ENCODE results near the gene SENP7. TPM values are rescaled to one million over a fixed set of nuclear protein-coding genes. Genes with fewer than 3 reads are reported as not detected.

Gene SENP7
- total RNA-seq, 4 donors from 2014 or later: 5.3 to 16.8 (median 5.9) TPM

- ATAC-seq: no peak
- intact Hi-C loops (cut with DNase I; ENCODE audit: low total_unique reads) (no loop called here), in situ Hi-C loops (cut with MboI; ENCODE audit: low sequenced_read_pairs in 4 of 4) (no loop called here)
- Histone ChIP-seq H3K4me1 (no peaks in the 10 kb centered on the region), H3K4me3 (no peak overlapping the region), H3K27me3 (no peaks in the 10 kb centered on the region), H3K36me3 (no peaks in the 10 kb centered on the region), H3K9me3 (no peaks in the 10 kb centered on the region), H3K27ac (no peak overlapping the region)
- no peak for DNase-seq
- TF ChIP-seq, protein P1, sequence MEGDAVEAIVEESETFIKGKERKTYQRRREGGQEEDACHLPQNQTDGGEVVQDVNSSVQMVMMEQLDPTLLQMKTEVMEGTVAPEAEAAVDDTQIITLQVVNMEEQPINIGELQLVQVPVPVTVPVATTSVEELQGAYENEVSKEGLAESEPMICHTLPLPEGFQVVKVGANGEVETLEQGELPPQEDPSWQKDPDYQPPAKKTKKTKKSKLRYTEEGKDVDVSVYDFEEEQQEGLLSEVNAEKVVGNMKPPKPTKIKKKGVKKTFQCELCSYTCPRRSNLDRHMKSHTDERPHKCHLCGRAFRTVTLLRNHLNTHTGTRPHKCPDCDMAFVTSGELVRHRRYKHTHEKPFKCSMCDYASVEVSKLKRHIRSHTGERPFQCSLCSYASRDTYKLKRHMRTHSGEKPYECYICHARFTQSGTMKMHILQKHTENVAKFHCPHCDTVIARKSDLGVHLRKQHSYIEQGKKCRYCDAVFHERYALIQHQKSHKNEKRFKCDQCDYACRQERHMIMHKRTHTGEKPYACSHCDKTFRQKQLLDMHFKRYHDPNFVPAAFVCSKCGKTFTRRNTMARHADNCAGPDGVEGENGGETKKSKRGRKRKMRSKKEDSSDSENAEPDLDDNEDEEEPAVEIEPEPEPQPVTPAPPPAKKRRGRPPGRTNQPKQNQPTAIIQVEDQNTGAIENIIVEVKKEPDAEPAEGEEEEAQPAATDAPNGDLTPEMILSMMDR (IDR thresholded peaks at IDR 0.05 in 4 of 5, conservative IDR thresholded peaks at IDR 0.05 in 1 of 5): no peak
- TF ChIP-seq POLR2A (IDR thresholded peaks at IDR 0.05): no peak
Observed at GRCh38 chr3:101527441-101527840, 14.4 kb upstream of the SENP7 start.

DNA sequence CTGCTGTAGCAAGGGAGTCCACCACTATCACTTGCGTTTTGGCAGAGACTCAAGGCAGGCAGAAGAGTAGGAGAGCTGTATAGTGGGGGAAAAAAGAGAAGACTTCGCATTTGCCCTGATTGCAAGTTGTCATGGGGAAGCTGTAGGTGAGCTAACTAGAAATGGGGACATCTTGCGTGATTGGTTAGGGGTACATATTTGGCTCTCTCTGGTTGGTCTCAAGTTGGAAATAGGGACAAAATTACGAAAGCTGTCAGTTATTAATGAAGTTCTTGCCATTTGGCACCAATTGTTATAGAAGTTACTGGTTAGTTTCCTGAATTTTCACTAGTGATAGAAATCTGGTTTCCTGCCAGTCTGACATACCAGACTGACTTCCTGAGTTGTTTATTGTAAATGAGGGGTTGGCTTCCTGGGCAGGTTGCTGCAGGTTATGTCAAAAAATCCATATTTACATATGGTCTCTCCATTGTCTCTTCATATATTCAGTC is 8.2 kb upstream of the SENP7 start:
- in situ Hi-C loops (cut with MboI; ENCODE audit: low sequenced_read_pairs in 4 of 4): no loop called here

DNA sequence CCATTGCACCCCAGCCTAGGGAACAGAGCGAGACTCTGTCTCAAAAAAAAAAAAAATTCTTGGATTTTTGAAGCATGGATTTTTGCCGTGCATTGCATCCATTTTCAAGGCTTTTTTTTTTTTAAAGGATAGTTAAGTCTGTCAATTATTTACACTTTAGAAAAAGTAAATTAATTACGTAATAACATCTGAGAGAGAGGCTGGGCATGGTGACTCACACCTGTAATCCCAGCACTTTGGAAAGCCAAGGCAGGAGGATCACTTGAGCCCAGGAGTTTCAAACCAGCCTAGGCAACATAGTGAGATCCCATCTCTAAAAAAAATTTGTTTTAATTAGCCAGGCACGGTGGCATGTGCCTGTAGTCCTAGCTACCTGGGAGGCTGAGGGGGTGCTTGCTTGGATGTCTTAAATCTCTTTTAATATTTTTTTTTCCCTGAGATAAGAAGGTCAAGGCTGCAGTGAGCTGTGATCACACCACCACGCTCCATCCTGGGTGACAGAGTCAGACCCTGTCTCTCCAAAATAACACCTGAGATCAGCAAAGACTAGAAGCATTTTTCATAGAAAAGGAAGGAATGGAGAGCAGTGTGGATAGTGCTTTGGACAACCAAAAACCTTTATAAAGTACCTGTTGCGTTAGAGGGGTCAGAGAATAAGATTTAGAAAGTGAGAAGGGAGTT is 6.8 kb upstream of the SENP7 start:
- TF ChIP-seq, protein P1 (IDR thresholded peaks at IDR 0.05 in 4 of 5, conservative IDR thresholded peaks at IDR 0.05 in 1 of 5): no peak
- TF ChIP-seq POLR2A (IDR thresholded peaks at IDR 0.05): no peak
- peaks cover 0 to 11% (median 3%) of the 10 kb centered on the region in 3 donors for H3K27me3 ChIP-seq
- no peaks in the 10 kb centered on the region for H3K4me1 ChIP-seq
- H3K36me3 ChIP-seq: no peaks in the 10 kb centered on the region
- H3K27ac ChIP-seq: no peak overlapping the region
- no peaks in the 10 kb centered on the region for H3K9me3 ChIP-seq
- DNase-seq (no peak), ATAC-seq (no peak)
- no peak overlapping the region for H3K4me3 ChIP-seq
- intact Hi-C loops (cut with DNase I; ENCODE audit: low total_unique reads) (loop anchor here (10.0 kb wide), 1 partner anchor 145 kb away; no protein-coding TSS in a partner anchor), in situ Hi-C loops (cut with MboI; ENCODE audit: low sequenced_read_pairs in 4 of 4) (loop anchor here in 2 of 4 donors (10.0 kb wide), 1 partner anchor 55 kb away; the partner anchor contains the start of gene PCNP (in 2 of the 2))

More for the DNA sequence above, 8.2 kb upstream of the SENP7 start:
- H3K27ac ChIP-seq: no peak overlapping the region
- intact Hi-C loops (cut with DNase I; ENCODE audit: low total_unique reads): no loop called here
- DNase-seq: no peak
- no peaks in the 10 kb centered on the region for H3K9me3 ChIP-seq
- TF ChIP-seq POLR2A (IDR thresholded peaks at IDR 0.05): no peak
- TF ChIP-seq, protein P1 (IDR thresholded peaks at IDR 0.05 in 4 of 5, conservative IDR thresholded peaks at IDR 0.05 in 1 of 5): no peak
- no peak overlapping the region for H3K4me3 ChIP-seq
- no peak for ATAC-seq
- H3K27me3 ChIP-seq: peaks cover 0 to 5% (median 3%) of the 10 kb centered on the region in 3 donors
- no peaks in the 10 kb centered on the region for H3K4me1 ChIP-seq
- H3K36me3 ChIP-seq: no peaks in the 10 kb centered on the region

DNA sequence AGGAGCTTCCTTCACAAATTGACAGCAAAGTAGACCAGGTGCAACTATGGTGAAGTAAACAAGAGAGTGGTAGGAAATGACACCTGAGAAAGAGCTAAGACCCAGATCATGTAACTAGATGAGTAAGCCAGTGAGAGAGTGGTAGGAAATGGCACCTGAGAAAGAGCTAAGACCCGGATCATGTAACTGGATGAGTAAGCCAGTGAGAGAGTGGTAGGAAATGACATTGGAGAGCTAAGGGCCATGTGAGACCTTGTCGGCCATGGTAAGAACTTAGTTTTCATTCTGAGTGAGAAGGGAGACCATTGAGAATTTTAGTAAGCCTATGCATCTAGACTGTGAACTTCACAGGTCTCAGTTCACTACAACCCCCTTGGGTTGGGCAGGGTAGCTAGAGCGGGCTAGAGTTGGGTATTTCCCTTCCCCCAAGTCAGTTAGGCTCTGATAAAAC is 5.4 kb upstream of the SENP7 start:
- H3K9me3 ChIP-seq: no peaks in the 10 kb centered on the region
- no peak for TF ChIP-seq POLR2A (IDR thresholded peaks at IDR 0.05)
- TF ChIP-seq, protein P1 (IDR thresholded peaks at IDR 0.05 in 4 of 5, conservative IDR thresholded peaks at IDR 0.05 in 1 of 5): no peak
- no peaks in the 10 kb centered on the region for H3K36me3 ChIP-seq
- no peak overlapping the region for H3K4me3 ChIP-seq
- in situ Hi-C loops (cut with MboI; ENCODE audit: low sequenced_read_pairs in 4 of 4): loop anchor here in 2 of 4 donors (10.0 kb wide), 1 partner anchor 56 kb away; the partner anchor contains the start of gene PCNP (in 2 of the 2)
- no peak overlapping the region for H3K27ac ChIP-seq
- DNase-seq (no peak), ATAC-seq (peak in 1 of 2 donors; percentile 42)
- peaks cover 0 to 11% (median 3%) of the 10 kb centered on the region in 3 donors for H3K27me3 ChIP-seq
- intact Hi-C loops (cut with DNase I; ENCODE audit: low total_unique reads): loop anchor here (10.0 kb wide), 1 partner anchor 144 kb away; no protein-coding TSS in a partner anchor
- H3K4me1 ChIP-seq: no peaks in the 10 kb centered on the region

All from gastrocnemius medialis (tissue), 4 donors.